Measurements from ENCODE around the gene PLPP4.

- TF ChIP-seq EZH2 (IDR thresholded peaks at IDR 0.05; ENCODE audit: borderline replicate concordance, insufficient read depth, low read length, poor library complexity, severe bottlenecking) (no peak), REST (IDR thresholded peaks at IDR 0.05; ENCODE audit: borderline replicate concordance) (no peak)
- TF ChIP-seq, protein P1, sequence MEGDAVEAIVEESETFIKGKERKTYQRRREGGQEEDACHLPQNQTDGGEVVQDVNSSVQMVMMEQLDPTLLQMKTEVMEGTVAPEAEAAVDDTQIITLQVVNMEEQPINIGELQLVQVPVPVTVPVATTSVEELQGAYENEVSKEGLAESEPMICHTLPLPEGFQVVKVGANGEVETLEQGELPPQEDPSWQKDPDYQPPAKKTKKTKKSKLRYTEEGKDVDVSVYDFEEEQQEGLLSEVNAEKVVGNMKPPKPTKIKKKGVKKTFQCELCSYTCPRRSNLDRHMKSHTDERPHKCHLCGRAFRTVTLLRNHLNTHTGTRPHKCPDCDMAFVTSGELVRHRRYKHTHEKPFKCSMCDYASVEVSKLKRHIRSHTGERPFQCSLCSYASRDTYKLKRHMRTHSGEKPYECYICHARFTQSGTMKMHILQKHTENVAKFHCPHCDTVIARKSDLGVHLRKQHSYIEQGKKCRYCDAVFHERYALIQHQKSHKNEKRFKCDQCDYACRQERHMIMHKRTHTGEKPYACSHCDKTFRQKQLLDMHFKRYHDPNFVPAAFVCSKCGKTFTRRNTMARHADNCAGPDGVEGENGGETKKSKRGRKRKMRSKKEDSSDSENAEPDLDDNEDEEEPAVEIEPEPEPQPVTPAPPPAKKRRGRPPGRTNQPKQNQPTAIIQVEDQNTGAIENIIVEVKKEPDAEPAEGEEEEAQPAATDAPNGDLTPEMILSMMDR (IDR thresholded peaks at IDR 0.05; ENCODE audit: poor library complexity, severe bottlenecking) = no peak
Observed at GRCh38 chr10:120515741-120516140, 58.7 kb downstream of the PLPP4 start.

Measured in neural cell (in vitro differentiated cells).